ENCODE measurements around the gene TMEM63A. TPM values are rescaled to one million over a fixed set of nuclear protein-coding genes. Genes with fewer than 3 reads are reported as not detected.

The TMEM63A gene
- total RNA-seq, 1 donor from 2014 or later: 79.7 TPM

DNA sequence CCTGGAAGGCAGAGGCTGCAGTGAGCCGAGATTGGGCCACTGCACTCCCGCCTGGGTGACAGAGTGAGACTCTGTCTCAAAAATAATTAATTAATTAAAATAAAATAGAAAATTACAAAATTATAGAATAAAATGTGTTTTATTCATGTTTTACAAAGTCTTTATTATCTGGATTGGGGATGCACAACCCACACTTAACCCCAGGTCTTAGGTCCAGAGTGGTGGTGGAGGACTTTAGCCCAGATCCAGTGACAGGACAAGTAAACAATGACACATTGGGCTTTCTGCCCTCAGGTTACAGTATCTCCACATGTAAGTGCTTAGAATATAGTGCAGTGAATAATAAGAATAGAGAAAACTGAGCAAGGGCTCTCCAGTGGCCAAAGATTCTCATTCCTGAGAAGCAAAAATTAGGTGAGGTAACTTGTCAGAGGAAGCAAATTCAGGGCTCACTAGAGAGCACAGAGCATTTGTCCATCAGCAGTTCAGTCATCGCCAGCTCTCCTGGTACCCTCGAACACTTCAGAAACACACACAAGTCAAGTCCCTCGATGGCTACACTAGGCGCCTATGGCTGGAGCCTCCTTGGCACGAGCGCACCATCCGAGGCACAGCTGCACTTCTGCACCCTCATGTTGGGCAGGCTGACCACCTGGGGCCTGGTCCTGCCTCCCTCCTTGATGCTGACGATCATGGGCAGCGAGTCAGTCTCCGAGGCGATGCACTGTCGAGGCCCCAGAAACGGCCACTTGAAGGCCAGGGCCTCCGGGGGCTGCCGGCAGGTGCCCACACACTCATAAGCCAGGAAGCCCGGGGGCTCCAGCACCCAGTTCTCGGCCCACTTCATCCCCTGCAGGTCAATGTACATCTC, 4.2 kb upstream of the TMEM63A start:
- no peak for DNase-seq (ENCODE audit: low spot score)

DNA sequence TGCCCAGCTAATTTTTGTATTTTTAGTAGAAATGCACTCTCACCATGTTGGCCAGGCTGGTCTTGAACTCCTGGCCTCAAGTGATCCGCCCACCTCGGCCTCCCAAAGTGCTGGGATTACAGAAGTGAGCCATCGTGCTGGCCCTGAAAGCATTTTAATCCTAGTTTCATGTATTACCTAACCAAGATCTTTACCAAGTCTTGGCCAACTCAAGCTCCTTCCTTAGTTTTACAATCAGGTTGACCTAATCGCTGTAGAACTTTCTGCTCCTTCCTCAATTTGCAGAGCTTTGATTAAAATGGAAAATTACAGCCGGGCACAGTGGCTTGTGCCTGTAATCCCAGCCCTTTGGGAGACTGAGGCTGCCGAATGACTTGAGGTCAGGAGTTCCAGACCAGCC, 3.2 kb upstream of the TMEM63A start:
- DNase-seq (ENCODE audit: low spot score): no peak

DNA sequence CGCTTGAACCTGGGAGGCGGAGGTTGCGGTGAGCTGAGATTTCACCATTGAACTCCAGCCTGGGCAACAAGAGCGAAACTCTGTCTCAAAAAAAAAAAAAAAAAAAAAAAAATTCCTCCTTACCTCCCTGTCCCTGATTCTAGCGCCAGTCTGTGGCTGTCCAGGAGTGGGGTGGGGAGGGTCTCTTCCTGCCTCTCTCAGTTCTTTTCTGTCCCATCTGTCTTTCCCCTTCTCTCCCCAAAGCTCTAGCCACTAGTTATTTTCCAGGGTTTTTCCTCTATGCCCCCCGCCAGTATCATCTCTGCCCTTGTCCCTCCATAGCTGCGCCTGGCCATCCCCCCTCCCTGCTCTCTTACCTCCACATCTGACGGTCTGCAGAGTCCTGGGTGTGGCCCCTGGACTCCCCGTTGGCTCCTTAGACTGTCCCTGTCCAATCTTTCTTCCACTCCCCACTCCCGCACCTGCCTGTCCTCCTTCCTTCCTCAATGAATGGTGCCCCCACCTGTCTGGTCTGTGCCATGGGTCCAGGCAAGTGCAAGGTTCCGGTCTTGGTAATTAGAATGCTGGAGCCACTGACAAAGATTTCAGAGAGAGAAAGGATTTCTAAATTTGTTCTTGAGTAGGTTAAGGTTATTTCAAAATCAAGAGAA, 1.6 kb upstream of the TMEM63A start:
- DNase-seq (ENCODE audit: low spot score): no peak

DNA sequence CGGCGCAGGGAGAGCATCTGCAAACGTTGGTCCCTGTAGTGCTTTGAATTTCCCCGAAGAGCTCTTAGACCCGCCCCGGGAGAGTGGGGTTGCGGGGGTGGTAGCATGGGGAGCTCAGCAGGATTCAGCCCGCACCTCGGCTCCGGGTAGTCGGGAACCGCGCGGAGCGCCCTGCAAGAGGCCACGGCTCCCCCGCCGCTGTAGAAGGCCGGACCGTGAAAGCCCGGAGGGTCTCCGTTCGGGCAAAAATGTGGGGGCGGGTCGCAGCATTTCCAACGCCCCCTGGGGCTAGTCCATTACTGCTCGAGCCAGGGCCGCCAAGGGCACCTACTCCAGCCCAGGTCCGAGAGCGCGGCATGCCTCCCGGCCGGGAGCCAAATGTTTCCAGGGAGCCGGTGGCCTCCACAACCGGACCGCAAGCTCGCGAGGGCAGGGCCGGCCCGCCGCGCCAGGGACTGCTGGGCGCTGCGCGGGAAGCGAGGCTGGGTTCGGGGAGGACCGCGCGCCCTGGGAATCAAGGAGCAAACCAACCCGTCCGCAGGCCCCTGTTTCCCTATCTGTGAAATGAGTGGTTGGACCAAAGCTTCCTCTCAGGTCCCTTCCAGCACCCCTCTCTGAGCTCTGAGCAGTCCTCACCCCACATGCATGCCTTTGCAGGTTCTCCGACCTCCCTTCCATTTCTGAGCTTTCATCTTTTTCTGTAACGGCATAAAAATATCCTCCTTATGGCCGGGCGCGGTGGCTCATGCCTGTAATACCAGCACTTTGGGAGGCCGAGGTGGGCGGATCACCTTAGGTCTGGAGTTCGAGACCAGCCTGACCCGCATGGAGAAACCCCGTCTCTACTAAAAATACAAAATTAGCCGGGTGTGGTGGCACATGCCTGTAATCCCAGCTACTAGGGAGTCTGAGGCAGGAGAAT, 775 bp upstream of the TMEM63A start:
- no peak for DNase-seq (ENCODE audit: low spot score)

DNA sequence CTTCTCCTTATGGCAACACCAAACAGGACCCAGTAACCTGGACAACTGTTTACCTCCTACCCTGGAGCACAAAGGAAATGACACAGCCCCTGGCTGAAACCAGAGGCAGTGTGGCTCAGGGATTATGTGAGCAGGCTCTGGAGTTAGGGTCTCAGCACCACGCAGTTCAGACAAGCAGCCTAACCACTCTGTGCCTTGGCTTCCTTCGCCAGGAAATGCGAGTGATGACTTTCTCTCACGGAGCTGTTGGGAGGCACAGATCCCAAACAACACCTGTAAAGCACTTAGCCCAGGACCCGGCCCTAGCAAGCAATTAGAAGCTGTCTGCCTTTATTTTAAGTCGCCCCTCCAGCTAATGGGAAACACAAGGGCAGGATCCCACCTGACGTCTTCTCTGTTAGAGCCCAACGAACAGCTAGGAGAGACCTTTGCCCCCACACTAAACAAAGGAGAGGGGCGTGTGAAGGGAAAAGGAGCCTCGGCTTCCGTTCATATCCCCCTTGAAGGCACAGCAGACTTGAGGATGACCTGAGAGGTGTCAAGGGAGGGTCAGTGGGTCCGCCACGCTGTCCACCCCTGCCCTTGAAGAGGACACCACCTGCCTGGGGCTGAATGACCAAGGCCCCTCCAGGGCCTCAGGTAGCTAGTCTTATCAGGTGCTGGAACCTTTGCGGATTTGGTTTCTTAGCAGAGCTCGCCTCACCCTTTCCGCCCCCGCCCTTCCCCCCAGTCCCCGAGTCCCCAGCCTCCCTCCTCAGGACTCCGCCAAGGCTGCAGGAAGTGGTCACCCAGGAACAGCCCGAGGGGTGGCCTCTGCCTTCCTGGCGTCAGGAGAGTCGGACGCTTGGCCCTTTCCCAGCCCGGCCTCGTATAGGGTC, 860 bp downstream of the TMEM63A start:
- DNase-seq (ENCODE audit: low spot score): no peak

DNA sequence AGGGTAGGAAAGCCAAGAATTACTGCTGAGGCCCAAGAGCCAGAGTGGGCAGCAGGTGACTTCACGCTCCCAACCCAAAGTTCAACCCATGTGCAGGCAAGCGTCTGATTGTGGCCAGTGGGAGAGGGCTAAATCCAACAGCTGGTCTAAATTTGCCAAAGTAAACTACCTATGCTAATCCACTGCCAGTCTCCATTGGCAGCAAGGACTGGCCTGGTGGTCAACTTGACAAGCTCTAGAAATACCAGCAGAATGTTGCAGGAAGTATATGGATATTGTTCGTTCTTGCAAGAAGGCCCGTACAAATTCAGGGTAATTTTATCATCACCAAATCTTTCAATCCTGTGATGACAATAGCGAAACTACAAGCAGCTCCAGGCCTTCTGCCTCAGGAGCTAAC, 1.5 kb downstream of the TMEM63A start:
- no peak for DNase-seq (ENCODE audit: low spot score)

DNA sequence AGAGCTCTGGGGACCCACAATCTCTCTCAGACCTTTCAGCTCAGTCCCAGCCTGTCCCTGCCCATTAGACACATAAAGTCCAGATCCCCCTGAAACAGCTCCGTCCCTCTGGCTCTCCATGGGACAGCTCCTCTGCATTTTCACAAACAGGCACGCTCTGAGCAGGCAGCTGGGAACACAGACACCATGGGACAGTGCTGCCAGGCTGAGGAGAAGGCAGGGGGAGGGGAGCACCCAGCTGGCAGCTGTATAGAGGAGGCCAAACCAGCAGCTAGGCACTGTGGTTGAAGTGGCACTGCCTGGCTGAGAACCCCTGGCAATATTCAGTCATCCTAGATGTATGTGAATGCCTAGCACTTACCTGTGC, 2.0 kb downstream of the TMEM63A start:
- DNase-seq (ENCODE audit: low spot score): no peak

DNA sequence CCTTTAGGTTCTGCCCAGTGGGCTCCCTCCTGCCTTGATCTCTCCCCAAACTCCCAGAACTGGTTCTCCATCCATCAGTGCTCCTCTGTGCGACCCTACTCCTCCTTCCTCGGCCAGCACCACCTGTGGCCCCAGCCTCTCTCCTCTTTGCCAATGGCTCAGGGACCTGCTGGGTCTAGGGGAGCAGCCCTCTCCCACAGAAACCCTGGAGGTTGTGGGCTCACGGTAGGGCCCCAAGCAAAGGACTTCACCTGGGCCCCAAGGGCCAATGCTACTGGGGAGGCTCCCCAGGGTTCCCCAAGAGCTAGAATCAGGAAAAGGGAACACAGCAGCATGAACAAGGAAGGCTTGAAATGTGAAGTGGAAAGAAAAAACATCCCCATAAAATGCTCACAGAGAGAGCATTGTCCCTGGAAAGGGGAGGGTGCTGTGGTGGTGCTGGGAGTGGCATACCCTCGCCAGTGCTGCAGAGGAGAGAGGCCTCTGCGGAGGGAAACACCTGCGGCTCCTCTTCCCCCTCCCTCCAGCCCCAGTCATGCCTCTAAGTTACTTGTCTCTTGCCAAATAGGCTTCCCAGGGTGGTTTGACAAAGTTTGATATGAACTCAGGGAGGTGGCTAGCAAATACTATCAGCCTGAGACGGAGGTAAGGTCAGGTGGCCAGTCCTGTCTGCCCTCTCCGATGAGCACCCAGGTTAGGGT, 2.5 kb downstream of the TMEM63A start:
- DNase-seq (ENCODE audit: low spot score): no peak

DNA sequence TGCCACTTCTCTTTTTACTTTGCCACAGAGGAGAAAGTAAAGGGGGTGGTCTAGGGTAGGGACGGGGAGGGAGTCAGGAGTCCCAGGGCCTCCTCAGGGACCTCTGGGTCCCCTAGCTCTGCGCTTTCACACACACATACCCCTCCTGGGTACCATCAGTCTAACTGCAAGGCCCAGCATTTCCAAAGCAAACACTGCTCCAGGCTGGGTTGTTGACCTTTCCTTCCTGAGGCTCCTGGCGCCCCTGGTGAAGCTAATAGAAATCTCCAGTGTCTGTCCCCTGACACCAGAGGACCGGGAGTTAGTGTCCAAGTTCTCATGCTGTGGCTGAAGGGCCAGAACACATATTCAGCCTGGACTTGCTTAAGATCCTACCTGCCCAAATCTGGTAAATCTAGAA, 3.9 kb downstream of the TMEM63A start:
- no peak for DNase-seq (ENCODE audit: low spot score)

DNA sequence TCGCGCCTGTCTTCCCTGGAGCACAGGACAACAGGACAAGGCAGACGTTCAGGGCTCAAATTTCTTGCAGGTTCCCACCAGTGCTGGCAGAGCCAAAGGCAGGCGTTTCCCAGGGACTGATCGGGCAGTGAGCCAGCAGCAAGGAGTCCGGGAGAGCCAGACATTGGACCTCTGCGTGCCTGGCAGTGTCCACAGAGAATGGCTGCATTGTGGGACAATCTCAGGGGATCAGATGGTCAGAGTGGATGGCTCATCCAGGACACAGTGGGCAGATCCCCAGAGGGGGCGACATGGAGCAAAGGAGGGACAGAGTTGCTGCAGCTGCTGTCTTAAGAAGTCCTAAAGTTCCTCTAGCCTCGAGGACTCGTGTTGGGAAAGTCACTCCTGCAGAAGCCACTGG, 4.6 kb downstream of the TMEM63A start:
- DNase-seq (ENCODE audit: low spot score): no peak

DNA sequence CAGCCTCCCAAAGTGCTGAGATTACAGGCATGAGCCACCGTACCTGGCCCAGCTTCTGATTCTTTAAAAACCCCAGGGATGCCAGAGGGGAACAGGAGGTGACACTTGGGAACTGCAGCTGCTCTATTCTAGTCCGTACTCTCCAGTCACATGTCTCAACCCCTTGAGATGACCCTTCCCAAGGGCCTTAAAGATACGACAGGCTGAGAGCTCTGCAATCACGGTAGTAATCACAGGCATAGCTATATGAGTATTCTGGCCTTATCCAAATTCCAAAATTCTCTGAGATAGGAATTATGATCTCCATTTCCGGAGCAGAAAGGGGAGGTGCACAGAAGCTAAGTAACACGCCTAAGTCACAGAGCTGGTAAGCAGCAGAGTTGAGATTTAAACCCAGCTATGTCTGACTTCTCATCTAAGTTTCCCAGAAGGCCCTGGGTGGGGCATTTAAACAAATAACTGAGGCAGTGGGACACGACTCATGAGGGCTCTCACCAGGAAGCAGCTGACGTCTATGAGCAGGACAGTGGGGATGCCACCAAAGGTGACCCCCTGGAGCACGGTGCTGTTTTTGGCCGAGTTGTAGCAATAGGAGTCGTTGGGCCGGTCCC, 5.2 kb downstream of the TMEM63A start:
- DNase-seq (ENCODE audit: low spot score): no peak

DNA sequence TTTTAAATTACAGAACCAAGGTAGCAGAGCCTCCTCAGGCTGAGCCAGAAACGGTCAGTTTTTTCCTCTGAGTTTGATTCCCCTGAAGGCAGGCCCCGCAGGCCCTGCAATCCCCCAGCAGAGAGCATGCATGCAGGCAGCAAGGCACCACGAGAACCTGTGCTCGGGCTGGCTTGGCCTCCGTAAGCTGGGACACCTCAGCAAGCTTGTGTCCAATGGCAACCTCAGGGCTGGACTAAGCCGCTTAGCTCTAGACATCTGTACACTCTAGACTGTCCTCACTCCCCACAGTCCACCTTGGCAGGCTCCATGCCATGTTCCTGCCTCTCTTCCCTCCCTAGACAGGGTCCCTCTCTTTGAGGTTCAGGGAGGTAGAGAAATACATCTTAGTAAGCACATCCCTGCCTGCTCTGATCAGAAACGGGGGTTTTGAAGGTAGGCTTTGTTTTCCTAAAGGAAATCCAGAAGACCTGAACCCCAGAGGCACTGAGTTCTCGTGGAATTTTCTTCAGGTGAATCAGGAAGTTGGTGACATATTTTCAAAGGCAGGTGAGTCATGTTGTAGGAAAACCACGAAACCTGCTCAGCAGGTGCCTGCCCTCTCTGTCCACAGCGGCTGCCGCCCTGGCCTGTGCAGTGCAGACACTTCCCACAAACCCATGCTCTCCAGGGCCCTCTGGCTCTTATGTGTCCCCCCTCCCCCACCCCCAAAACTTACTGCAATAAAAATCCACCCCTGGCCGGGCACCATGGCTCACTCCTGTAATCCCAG, 7.0 kb downstream of the TMEM63A start:
- DNase-seq (ENCODE audit: low spot score): no peak

DNA sequence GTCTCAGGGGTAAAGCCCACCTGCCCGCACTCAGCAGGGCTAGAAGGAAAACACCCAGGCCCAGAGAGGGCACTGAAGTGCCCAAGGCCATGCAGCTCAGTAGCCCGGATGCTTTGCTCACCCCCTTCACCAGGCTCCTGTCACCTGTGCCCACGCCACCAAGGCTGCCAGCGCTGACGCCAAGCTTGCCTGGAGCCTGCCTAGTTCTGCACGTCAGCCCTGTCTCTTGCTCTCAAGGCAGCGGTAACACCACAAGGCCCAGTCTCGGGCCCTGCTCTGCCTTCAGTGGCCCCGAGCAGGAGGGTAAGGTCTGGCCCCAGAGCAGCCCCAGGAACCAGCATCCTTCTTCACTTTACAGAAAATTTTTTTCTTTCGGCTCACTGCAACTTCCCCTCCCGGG, 7.7 kb downstream of the TMEM63A start:
- no peak for DNase-seq (ENCODE audit: low spot score)

DNA sequence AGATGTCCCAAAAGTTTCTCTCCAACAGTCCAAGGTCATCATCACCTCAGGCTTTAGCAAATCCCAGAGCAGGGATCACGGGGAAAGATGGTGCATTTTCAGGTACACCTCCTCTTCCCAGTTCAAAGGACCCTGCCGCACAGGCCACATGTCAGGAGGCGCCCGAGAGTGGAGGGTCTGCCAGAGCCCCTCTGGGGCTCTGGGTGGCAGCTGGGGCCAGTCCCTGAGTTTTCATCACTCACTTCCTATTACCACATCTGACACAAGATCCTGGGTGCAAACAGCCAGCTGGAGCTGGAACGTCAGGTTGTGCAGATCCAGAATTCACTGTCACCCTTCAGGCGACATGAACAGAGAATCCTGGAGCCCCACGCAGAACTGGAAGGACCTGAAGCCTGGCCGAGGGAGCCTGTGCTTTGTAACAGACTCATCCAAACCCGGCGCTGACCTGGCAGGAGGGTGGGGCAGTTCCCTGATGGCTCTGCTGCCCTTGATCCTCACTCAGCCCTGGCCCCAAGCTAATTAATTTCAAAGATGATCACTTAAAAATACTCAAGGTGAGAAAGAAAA, 8.8 kb downstream of the TMEM63A start:
- no peak for DNase-seq (ENCODE audit: low spot score)

DNA sequence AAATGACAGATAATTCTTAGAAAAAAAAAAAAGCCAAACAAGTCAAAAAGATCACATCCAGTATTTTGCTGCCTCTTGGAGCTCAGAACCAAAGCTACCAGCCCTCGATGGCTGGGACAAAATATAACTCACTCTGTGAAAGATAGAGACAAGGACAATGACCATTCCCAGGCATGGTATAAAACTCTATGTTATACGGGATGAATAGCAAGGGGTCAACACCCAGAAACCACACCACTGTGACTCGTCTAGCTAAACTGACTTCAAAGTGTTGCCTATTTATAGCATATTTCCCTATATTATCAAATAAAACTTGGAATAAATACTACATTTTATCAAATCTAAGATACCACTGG, 10.1 kb downstream of the TMEM63A start:
- no peak for DNase-seq (ENCODE audit: low spot score)

DNA sequence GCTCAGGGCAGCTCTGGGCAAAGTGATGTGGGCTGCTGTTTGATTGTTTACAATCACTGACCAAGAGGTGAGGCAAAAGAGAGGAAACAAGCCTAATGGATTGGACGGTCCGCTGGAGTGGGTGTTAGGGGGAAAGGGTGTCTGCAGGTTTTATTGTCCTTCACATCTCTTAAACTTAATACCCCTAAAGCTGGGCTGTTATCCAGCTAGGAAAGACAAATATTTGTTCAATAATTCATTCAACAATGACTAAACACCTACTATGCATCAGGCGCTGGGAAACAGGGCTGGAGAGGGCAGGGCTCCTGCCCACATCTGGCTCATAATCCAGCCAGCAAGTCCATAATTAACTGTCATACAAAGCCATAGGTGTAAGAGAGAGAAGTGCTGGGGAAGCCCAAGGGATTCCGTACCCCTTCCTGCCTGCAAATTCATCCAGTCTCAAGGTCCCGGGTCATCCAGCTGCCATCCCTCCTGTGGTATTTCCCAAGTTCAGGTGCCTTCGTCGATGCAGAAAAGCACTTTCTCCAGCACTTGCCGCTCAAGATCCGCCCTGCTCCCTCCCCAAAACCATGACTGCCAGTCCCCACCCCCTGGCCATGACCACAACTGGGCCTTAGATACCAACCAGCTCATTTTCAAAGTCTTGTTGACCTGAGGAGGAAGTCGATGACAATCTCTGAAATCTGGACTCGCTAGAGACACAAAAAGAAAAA, 10.7 kb downstream of the TMEM63A start:
- DNase-seq (ENCODE audit: low spot score): no peak

DNA sequence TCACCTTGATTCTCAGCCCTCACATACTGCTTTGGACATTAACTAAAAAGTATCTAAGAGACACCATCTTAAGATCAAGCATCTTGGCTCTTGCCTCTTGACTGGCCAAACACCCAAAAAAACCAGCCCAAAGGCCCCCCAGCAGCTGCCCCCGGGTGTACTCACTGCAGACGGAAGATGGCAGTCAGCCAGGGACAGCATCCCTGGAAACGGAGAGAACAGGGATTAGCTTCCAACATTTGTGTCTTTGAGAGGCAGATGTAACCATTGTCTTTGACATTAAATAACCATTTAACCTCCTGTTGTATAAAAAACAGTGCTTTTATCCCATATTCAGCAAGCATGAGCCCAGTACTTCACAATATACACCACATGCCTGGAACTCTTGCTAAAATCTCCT, 11.3 kb downstream of the TMEM63A start:
- DNase-seq (ENCODE audit: low spot score): no peak

Measured in mesenteric fat pad (tissue), 1 donor.